CD4-positive, alpha-beta T cell (primary cell): ENCODE measurements around the gene SMYD4. TPM values are rescaled to one million over a fixed set of nuclear protein-coding genes. Genes with fewer than 3 reads are reported as not detected.

ENCODE experiments used
- ATAC-seq: fragments of 200-7000 bp; cut with Tn5 transposase; one replicate; pipeline ENCODE4 v1.10.0; 2022; ENCODE audit warnings: mild to moderate bottlenecking; ENCODE audit not compliant: poor library complexity
- CTCF ChIA-PET: fragments of 350-600 bp; sonication (Branson Sonifier 250); formaldehyde crosslinking; loops from one replicate; lab custom pipeline; 2021; ENCODE audit warnings: antibody characterized with exemption, inconsistent platforms; lab: Charles Lee
- POLR2A ChIA-PET: fragments of 350-600 bp; sonication (Branson Sonifier 250); formaldehyde crosslinking; loops from one replicate; lab custom pipeline; 2021; ENCODE audit warnings: antibody characterized with exemption, inconsistent platforms; lab: Charles Lee
- DNase-seq, 14 experiments: peaks; one replicate each; pipeline ENCODE4 v3.0.0-alpha.2; 2013 to 2020; ENCODE audit warnings: mixed read lengths in 2 of 14
- H3K27ac ChIP-seq, 2 donors: one replicate each; pipeline versions ENCODE4 v1.5.1 to v1.7.0; 2013; ENCODE audit warnings: low read length in 2 of 2, low read depth in 1 of 2, mild to moderate bottlenecking in 1 of 2
- H3K27me3 ChIP-seq, 2 experiments: 1 replicate in 1 of 2; 2 replicates in 1 of 2; pipeline versions ENCODE4 v1.6.1 to v1.7.0; 2013; ENCODE audit warnings: low read length in 2 of 2, control low read depth in 1 of 2, mild to moderate bottlenecking in 1 of 2, moderate library complexity in 1 of 2; ENCODE audit not compliant: insufficient read depth in 2 of 2, control insufficient read depth in 1 of 2
- H3K36me3 ChIP-seq: one replicate; pipeline ENCODE4 v1.6.1; 2013; ENCODE audit warnings: low read length, control low read depth; ENCODE audit not compliant: insufficient read depth
- H3K4me1 ChIP-seq: one replicate; pipeline ENCODE4 v1.6.1; 2013; ENCODE audit warnings: low read length, control low read depth; ENCODE audit not compliant: insufficient read depth
- H3K4me3 ChIP-seq: one replicate; pipeline ENCODE4 v1.5.1; 2013; ENCODE audit warnings: mild to moderate bottlenecking, low read length, moderate library complexity
- H3K9me3 ChIP-seq, 2 experiments: 1 replicate in 1 of 2; 2 replicates in 1 of 2; pipeline versions ENCODE4 v1.6.1 to v1.7.0; 2013; ENCODE audit warnings: low read length in 2 of 2, mild to moderate bottlenecking in 2 of 2, control low read depth in 1 of 2, moderate library complexity in 1 of 2; ENCODE audit not compliant: control insufficient read depth in 1 of 2, insufficient read depth in 1 of 2
- H3K27ac Mint-ChIP-seq: one replicate; pipeline ENCODE4 v1.8.0; 2020; ENCODE audit warnings: mixed read lengths
- H3K27me3 Mint-ChIP-seq: one replicate; pipeline ENCODE4 v1.8.0; 2021; ENCODE audit warnings: mixed read lengths
- H3K36me3 Mint-ChIP-seq: one replicate; pipeline ENCODE4 v1.8.0; 2021; ENCODE audit warnings: low read depth, mixed read lengths
- H3K4me1 Mint-ChIP-seq: one replicate; pipeline ENCODE4 v1.8.0; 2021; ENCODE audit warnings: low read depth, mixed read lengths
- H3K4me3 Mint-ChIP-seq: one replicate; pipeline ENCODE4 v1.8.0; 2020; ENCODE audit warnings: mild to moderate bottlenecking, mixed read lengths
- H3K9me3 Mint-ChIP-seq: one replicate; pipeline ENCODE4 v1.8.0; 2020; ENCODE audit warnings: mixed read lengths
- CTCF ChIP-seq: fragments of 200-600 bp; IDR thresholded peaks from one replicate; pipeline ENCODE4 v1.8.0; 2022; ENCODE audit warnings: antibody characterized with exemption, mild to moderate bottlenecking
- intact Hi-C, 2 experiments: fragments of 100-400 bp; cut with DNase I in 1 of 2; cut with micrococcal nuclease in 1 of 2; formaldehyde crosslinking; loops; one replicate each; pipeline versions ENCODE4 v1.15.1 to v1.9.0; 2023 to 2025; cut with DNase I, micrococcal nuclease
- total RNA-seq, 174 experiments: library from RNA in 2 of 174; stranded (reverse) in 2 of 174; gene quantifications; one replicate each; pipeline ENCODE4 v1.2.3 and lab custom pipeline; 2021 to 2026

Gene SMYD4
- total RNA-seq, 2 experiments from 2014 or later: 9.3 to 10.6 TPM

- Mint-ChIP-seq H3K36me3 (peaks cover 57% of the 10 kb centered on the region), H3K27me3 (no peaks in the 10 kb centered on the region), H3K4me3 (no peak overlapping the region), H3K9me3 (no peaks in the 10 kb centered on the region), H3K27ac (no peak overlapping the region), H3K4me1 (peaks cover 17% of the 10 kb centered on the region)
- TF ChIP-seq CTCF: no peak
- H3K4me1 ChIP-seq: peaks cover 9% of the 10 kb centered on the region
- intact Hi-C loops: no loop called here
- DNase-seq (no peak), ATAC-seq (no peak)
- POLR2A ChIA-PET: no interaction called here
- H3K36me3 ChIP-seq: peaks cover 29% of the 10 kb centered on the region
- H3K27ac ChIP-seq: no peak overlapping the region
- CTCF ChIA-PET: no interaction called here
- no peaks in the 10 kb centered on the region for H3K27me3 ChIP-seq
- no peak overlapping the region for H3K4me3 ChIP-seq
- no peaks in the 10 kb centered on the region for H3K9me3 ChIP-seq
Observed at GRCh38 chr17:1839516-1839915, 9.8 kb upstream of the SMYD4 start.

GRCh38 chr17:1834380-1835149 lies 4.9 kb upstream of the SMYD4 start:
- peaks cover 58% of the 10 kb centered on the region for H3K36me3 Mint-ChIP-seq
- TF ChIP-seq CTCF: no peak
- Histone ChIP-seq H3K4me1 (peaks cover 38% of the 10 kb centered on the region), H3K36me3 (peaks cover 11% of the 10 kb centered on the region), H3K9me3 (no peaks in the 10 kb centered on the region), H3K27me3 (no peaks in the 10 kb centered on the region), H3K4me3 (no peak overlapping the region), H3K27ac (peak overlapping the region in 1 of 2 donors; percentile 9)
- POLR2A ChIA-PET: interaction anchor here (1.0 kb wide), 1 partner anchor 11 kb away, joined by 3 read pairs; no protein-coding TSS in a partner anchor
- H3K27me3 Mint-ChIP-seq: no peaks in the 10 kb centered on the region
- H3K4me1 Mint-ChIP-seq: peaks cover 54% of the 10 kb centered on the region
- peak in 3 of 14 experiments; percentile 27 to 47 (median 39) for DNase-seq
- peak overlapping the region; percentile 52 for H3K27ac Mint-ChIP-seq
- no peak for ATAC-seq
- CTCF ChIA-PET: interaction anchor here (0.9 to 2.1 kb wide), 4 partner anchors 11 to 205 kb away, joined by 3 to 10 read pairs (median 4); partner anchors contain the start of gene RILP
- peak overlapping the region; percentile 2 for H3K4me3 Mint-ChIP-seq
- intact Hi-C loops: no loop called here
- H3K9me3 Mint-ChIP-seq: no peaks in the 10 kb centered on the region

GRCh38 chr17:1830288-1830687 lies 586 bp upstream of the SMYD4 start:
- DNase-seq: peak in 4 of 14 experiments; percentile 17 to 57 (median 54)
- ChIA-PET POLR2A (interaction anchor here (1.1 to 2.9 kb wide), 11 partner anchors 34 to 473 kb away, joined by 3 to 21 read pairs (median 9); partner anchors contain the start of genes RILP, RTN4RL1, SMG6 and SRR), CTCF (interaction anchor here (1.3 to 1.4 kb wide), 2 partner anchors 35 to 181 kb away, joined by 7 read pairs; partner anchors contain the start of gene RILP)
- Mint-ChIP-seq H3K27ac (peak overlapping the region; percentile 90), H3K27me3 (no peaks in the 10 kb centered on the region), H3K9me3 (no peaks in the 10 kb centered on the region), H3K36me3 (peaks cover 65% of the 10 kb centered on the region), H3K4me3 (peak overlapping the region; percentile 99), H3K4me1 (peaks cover 70% of the 10 kb centered on the region)
- Histone ChIP-seq H3K4me1 (peaks cover 50% of the 10 kb centered on the region), H3K36me3 (peaks cover 16% of the 10 kb centered on the region), H3K9me3 (no peaks in the 10 kb centered on the region), H3K4me3 (peak overlapping the region; percentile 87), H3K27me3 (no peaks in the 10 kb centered on the region), H3K27ac (peak overlapping the region; percentile 61 to 81)
- ATAC-seq: peak; percentile 3
- TF ChIP-seq CTCF: no peak
- intact Hi-C loops: no loop called here
